ENCODE results near the gene LGR4. TPM values are rescaled to one million over a fixed set of nuclear protein-coding genes. Genes with fewer than 3 reads are reported as not detected.

Gene LGR4
- total RNA-seq, 1 donor from 2014 or later, result 51.5 TPM

DNA sequence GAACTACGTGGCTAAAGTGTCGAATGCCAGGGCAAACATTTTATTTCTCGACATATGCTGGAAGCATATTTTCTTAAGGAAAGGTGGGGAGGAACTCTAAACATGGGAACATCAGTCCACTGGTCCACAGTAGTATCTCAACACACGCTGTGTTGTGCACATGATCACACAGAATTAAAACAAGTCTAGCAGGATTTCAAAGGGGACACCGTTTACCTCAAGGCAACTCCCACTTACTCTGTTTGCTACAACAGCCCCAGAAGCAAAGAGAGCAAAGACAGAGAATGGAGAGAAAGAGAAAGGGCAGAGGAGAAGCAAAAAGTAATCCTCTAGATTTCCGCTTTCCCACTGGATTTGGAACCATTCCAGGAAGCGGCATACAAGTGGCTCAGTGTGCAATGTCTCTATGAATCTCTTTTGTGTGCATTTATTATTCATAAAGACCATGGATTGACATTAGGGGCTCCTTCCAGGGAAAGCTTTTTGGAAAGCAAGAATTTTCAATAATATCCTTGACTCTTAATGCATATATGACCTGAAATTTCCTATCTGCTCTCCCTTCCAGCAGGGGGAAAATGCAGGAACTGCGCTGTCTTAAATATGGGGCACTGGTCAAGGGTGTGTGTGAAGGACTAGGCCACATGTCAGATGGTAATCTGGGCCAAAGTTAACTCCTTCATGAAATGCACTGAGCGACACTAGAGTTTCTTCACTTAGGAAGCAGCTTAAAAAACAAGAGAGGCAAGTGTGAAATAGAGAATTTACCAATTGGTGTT lies 74.8 kb downstream of the LGR4 start:
- no peak for DNase-seq (ENCODE audit: low read depth, low spot score)
- H3K27me3 Mint-ChIP-seq (ENCODE audit: low read depth), result no peaks in the 10 kb centered on the region
- H3K4me1 Mint-ChIP-seq, result peaks cover 50% of the 10 kb centered on the region
- no peaks in the 10 kb centered on the region for H3K9me3 Mint-ChIP-seq
- H3K36me3 Mint-ChIP-seq (ENCODE audit: low read depth), result peaks cover 6% of the 10 kb centered on the region
- H3K27ac Mint-ChIP-seq (ENCODE audit: unreplicated experiment), result peak overlapping the region; percentile 83
- TF ChIP-seq, protein P1, sequence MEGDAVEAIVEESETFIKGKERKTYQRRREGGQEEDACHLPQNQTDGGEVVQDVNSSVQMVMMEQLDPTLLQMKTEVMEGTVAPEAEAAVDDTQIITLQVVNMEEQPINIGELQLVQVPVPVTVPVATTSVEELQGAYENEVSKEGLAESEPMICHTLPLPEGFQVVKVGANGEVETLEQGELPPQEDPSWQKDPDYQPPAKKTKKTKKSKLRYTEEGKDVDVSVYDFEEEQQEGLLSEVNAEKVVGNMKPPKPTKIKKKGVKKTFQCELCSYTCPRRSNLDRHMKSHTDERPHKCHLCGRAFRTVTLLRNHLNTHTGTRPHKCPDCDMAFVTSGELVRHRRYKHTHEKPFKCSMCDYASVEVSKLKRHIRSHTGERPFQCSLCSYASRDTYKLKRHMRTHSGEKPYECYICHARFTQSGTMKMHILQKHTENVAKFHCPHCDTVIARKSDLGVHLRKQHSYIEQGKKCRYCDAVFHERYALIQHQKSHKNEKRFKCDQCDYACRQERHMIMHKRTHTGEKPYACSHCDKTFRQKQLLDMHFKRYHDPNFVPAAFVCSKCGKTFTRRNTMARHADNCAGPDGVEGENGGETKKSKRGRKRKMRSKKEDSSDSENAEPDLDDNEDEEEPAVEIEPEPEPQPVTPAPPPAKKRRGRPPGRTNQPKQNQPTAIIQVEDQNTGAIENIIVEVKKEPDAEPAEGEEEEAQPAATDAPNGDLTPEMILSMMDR (conservative IDR thresholded peaks at IDR 0.05), result no peak
- H3K4me3 Mint-ChIP-seq, result no peak overlapping the region

DNA sequence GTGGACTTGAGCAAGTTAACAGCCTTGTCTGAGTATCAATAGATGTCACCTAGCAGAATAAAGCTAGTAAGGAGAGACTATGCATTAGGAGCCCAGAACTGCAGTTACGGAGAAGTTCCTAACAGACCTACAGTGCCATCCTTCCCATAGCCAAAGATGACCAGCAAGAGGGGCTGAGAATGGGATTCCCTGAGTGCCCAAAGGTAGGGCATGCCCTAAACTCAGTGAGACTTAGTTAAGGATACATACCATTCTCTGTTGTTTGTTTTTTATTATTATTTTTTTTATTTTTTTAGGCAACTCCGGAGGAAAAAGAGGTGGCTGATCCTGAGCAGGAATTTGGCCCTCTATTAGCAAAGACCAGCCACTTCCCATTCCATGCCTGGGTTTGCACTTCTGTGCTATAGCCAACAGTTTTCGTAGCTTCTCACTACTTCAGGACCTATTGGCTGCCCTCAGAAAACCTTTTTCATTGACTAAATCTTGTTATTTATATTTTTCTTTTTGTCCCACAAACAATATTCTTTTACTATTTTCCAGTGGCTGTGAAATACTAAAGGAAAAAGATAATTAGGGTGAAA lies 76.2 kb downstream of the LGR4 start:
- no peaks in the 10 kb centered on the region for H3K9me3 Mint-ChIP-seq
- H3K36me3 Mint-ChIP-seq (ENCODE audit: low read depth), result no peaks in the 10 kb centered on the region
- no peak overlapping the region for H3K4me3 Mint-ChIP-seq
- H3K27ac Mint-ChIP-seq (ENCODE audit: unreplicated experiment), result no peak overlapping the region
- no peak for DNase-seq (ENCODE audit: low read depth, low spot score)
- no peaks in the 10 kb centered on the region for H3K27me3 Mint-ChIP-seq (ENCODE audit: low read depth)
- peaks cover 64% of the 10 kb centered on the region for H3K4me1 Mint-ChIP-seq
- TF ChIP-seq, protein P1 (conservative IDR thresholded peaks at IDR 0.05), result no peak

DNA sequence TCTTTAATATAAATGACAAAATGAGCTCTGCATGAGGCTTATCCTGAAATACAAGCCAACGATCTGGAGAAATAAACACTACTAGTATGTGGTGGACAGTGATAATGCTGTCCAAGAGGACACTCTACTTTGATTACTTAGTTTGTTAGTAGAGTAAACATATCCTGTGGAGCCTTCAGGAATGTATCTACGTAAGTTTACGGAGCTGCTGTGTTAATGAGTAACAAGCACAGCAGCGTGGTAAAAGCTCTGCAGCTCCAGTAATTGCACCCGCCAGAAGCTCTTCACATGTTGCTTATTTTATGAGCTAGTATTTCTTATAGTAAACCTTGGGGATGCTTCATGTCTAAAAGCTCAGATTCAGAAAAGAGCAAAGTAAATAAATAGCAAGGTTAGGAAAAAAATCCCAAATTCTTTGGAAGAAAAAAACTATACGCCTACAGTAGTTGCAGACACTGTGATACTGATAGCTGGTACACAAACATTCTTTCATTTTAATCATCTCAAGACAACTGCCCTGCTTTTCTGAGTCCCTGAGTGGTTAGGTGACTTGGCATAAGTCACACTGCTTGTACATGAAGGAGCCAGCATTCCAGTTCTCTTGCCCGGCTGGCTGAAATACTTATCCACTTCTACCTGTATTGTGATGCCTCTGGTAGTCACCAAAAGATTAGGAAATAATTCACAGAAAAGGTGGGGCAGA lies 76.9 kb downstream of the LGR4 start:
- H3K27ac Mint-ChIP-seq (ENCODE audit: unreplicated experiment), result no peak overlapping the region
- DNase-seq (ENCODE audit: low read depth, low spot score), result no peak
- H3K9me3 Mint-ChIP-seq, result no peaks in the 10 kb centered on the region
- no peaks in the 10 kb centered on the region for H3K36me3 Mint-ChIP-seq (ENCODE audit: low read depth)
- no peaks in the 10 kb centered on the region for H3K27me3 Mint-ChIP-seq (ENCODE audit: low read depth)
- peaks cover 71% of the 10 kb centered on the region for H3K4me1 Mint-ChIP-seq
- TF ChIP-seq, protein P1 (conservative IDR thresholded peaks at IDR 0.05), result no peak
- no peak overlapping the region for H3K4me3 Mint-ChIP-seq

DNA sequence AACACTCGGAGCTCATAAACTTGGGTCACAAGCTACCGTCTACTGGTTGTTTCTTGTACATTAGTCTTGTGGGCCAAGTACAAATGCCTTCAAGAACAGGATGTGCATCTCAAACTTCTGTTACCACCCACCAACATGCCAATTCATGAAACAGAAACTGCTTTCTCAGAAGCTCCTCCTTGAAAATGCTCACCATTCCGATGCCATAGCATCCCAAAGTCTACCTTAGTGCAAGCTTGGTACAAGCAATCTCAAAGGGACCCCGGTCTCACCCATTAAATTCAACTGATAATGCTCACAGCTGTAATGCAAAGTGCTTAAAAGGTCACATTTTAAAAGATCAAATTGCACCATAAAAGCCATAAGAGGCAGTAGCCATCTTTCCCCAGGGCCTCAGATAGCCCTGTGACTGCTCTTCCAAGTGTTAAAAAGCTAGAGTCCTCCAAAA lies 77.8 kb downstream of the LGR4 start:
- TF ChIP-seq, protein P1 (conservative IDR thresholded peaks at IDR 0.05), result no peak
- H3K9me3 Mint-ChIP-seq, result no peaks in the 10 kb centered on the region
- no peaks in the 10 kb centered on the region for H3K27me3 Mint-ChIP-seq (ENCODE audit: low read depth)
- no peak overlapping the region for H3K27ac Mint-ChIP-seq (ENCODE audit: unreplicated experiment)
- DNase-seq (ENCODE audit: low read depth, low spot score), result no peak
- no peak overlapping the region for H3K4me3 Mint-ChIP-seq
- H3K36me3 Mint-ChIP-seq (ENCODE audit: low read depth), result no peaks in the 10 kb centered on the region
- peaks cover 79% of the 10 kb centered on the region for H3K4me1 Mint-ChIP-seq

DNA sequence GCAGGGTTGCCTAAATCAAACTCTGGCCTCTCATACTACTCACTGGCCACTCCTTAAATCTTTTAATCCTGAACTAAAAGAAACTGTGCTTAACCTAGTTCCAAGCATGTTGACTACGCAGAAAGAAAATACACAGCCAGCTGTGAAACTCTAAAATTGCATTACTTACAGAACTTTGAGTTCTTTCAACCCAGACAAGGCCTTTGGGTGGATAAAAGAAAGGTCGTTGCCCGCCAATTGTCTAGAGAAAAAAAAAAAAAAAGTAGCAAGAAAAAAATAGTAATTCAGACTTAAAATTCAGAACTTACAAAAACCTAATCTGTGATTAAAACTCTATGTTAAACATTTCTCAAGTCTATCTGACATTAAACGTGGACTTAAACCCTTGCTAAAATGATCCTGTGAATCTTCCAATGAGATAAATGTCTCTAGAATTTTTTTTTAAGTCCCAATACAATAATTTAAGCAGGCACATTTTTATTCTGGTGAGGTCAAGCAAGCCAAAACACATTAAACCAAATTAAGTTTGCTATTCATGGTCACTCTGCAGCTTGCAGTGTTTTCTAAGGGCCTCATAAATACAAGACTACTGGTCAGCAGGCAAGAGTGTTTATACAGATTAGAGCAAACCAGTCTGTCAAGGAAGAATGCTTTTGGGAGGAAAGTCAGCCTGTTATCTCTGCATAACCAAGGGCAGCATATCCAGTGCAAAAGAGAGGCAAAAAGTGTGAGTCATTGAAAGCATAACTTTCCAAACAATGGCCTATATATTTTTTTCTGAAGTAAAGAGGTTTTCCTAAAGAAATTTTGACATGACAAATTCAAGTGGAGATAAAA lies 80.1 kb downstream of the LGR4 start:
- no peak for DNase-seq (ENCODE audit: low read depth, low spot score)
- peaks cover 83% of the 10 kb centered on the region for H3K4me1 Mint-ChIP-seq
- H3K27me3 Mint-ChIP-seq (ENCODE audit: low read depth), result no peaks in the 10 kb centered on the region
- H3K27ac Mint-ChIP-seq (ENCODE audit: unreplicated experiment), result peak overlapping the region; percentile 31
- TF ChIP-seq, protein P1 (conservative IDR thresholded peaks at IDR 0.05), result no peak
- H3K36me3 Mint-ChIP-seq (ENCODE audit: low read depth), result no peaks in the 10 kb centered on the region
- H3K4me3 Mint-ChIP-seq, result peak overlapping the region; percentile 61
- H3K9me3 Mint-ChIP-seq, result no peaks in the 10 kb centered on the region
